Urothelium cell line (cell line): ENCODE data around the gene FAM184A.

ENCODE experiments used
- DNase-seq: peaks from one replicate; pipeline ENCODE4 v3.0.0; 2011; ENCODE audit warnings: low spot score, mixed read lengths
- FAIRE-seq: peaks from 2 replicates; lab custom pipeline; 2011; peaks lifted over from hg19 to GRCh38; lab: Jason Lieb, UNC

FAM184A gene

GRCh38 chr6:119060255-119060907, 18.1 kb downstream of the FAM184A start:
- DNase-seq (no peak), FAIRE-seq (no peak)

- no peak for DNase-seq
These were observed 23.4 kb downstream of the FAM184A start for GRCh38 chr6:119055069-119055468.

GRCh38 chr6:119052987-119053386, 25.5 kb downstream of the FAM184A start:
- no peak for DNase-seq
- FAIRE-seq = no peak

More at GRCh38 chr6:119055069-119055468, 23.4 kb downstream of the FAM184A start:
- FAIRE-seq = no peak

- FAIRE-seq = no peak
- no peak for DNase-seq
These were observed 26.1 kb downstream of the FAM184A start for GRCh38 chr6:119052292-119052889.

- FAIRE-seq (no peak), DNase-seq (no peak)
These were observed 34.2 kb downstream of the FAM184A start for GRCh38 chr6:119044255-119044654.

GRCh38 chr6:119043783-119044182, 34.7 kb downstream of the FAM184A start:
- no peak for FAIRE-seq
- no peak for DNase-seq

GRCh38 chr6:119043265-119043664, 35.2 kb downstream of the FAM184A start:
- FAIRE-seq (no peak), DNase-seq (no peak)

GRCh38 chr6:119040636-119041035, 37.8 kb downstream of the FAM184A start:
- FAIRE-seq = no peak

GRCh38 chr6:119040229-119040628, 38.2 kb downstream of the FAM184A start:
- no peak for FAIRE-seq
- no peak for DNase-seq

More at GRCh38 chr6:119040636-119041035, 37.8 kb downstream of the FAM184A start:
- no peak for DNase-seq

- DNase-seq (no peak), FAIRE-seq (no peak)
These were observed 40.4 kb downstream of the FAM184A start for GRCh38 chr6:119037941-119038623.

- FAIRE-seq (no peak), DNase-seq (no peak)
These were observed 41.2 kb downstream of the FAM184A start for GRCh38 chr6:119037264-119037663.

GRCh38 chr6:119036081-119036480, 42.4 kb downstream of the FAM184A start:
- DNase-seq = no peak
- no peak for FAIRE-seq

- DNase-seq (no peak), FAIRE-seq (no peak)
These were observed 43.0 kb downstream of the FAM184A start for GRCh38 chr6:119035459-119035858.

- DNase-seq = no peak
- FAIRE-seq = no peak
These were observed 43.5 kb downstream of the FAM184A start for GRCh38 chr6:119034827-119035458.

GRCh38 chr6:119032428-119032827, 46.0 kb downstream of the FAM184A start:
- DNase-seq (no peak), FAIRE-seq (no peak)

- FAIRE-seq = no peak
- DNase-seq = no peak
These were observed 47.7 kb downstream of the FAM184A start for GRCh38 chr6:119030759-119031158.

- DNase-seq (no peak), FAIRE-seq (no peak)
These were observed 50.4 kb downstream of the FAM184A start for GRCh38 chr6:119028091-119028490.

GRCh38 chr6:119027465-119027864, 51.0 kb downstream of the FAM184A start:
- DNase-seq (no peak), FAIRE-seq (no peak)

GRCh38 chr6:119026822-119027221, 51.6 kb downstream of the FAM184A start:
- DNase-seq = no peak
- no peak for FAIRE-seq

- no peak for DNase-seq
- no peak for FAIRE-seq
These were observed 52.7 kb downstream of the FAM184A start for GRCh38 chr6:119025793-119026192.

- FAIRE-seq = no peak
- no peak for DNase-seq
These were observed 54.4 kb downstream of the FAM184A start for GRCh38 chr6:119024111-119024510.

GRCh38 chr6:119022796-119023195, 55.7 kb downstream of the FAM184A start:
- no peak for FAIRE-seq

More at GRCh38 chr6:119022796-119023195, 55.7 kb downstream of the FAM184A start:
- DNase-seq = no peak
